OCI-M2 (cell line): ENCODE results near the gene MRPL22.
"Not testable (repeated sequence)": the region's sequence is repeated elsewhere in the genome, so short reads cannot be mapped to it uniquely, and the experiment has no call there.

Experiments used
- DNase-seq: peaks from one replicate; lab custom pipeline; 2025; ENCODE audit not compliant: unreplicated experiment; lab: John Stamatoyannopoulos, UW

MRPL22 gene

GRCh38 chr5:154939387-154939786 is 1.5 kb upstream of the MRPL22 start:
- not testable (repeated sequence) for DNase-seq

GRCh38 chr5:154940375-154940771 is 500 bp upstream of the MRPL22 start:
- DNase-seq, result no peak

GRCh38 chr5:154943527-154943926 is 2.7 kb downstream of the MRPL22 start:
- no peak for DNase-seq

GRCh38 chr5:154944716-154945115 is 3.8 kb downstream of the MRPL22 start:
- no peak for DNase-seq

GRCh38 chr5:154945695-154946301 is 4.9 kb downstream of the MRPL22 start:
- no peak for DNase-seq

GRCh38 chr5:154947778-154948177 is 6.9 kb downstream of the MRPL22 start:
- DNase-seq, result no peak

GRCh38 chr5:154948313-154948712 is 7.4 kb downstream of the MRPL22 start:
- no peak for DNase-seq

- no peak for DNase-seq
These were observed 8.9 kb downstream of the MRPL22 start for GRCh38 chr5:154949781-154950180.

GRCh38 chr5:154956712-154957111 is 15.8 kb downstream of the MRPL22 start:
- no peak for DNase-seq

- no peak for DNase-seq
These were observed 21.6 kb downstream of the MRPL22 start for GRCh38 chr5:154962494-154962893.

- DNase-seq, result no peak
These were observed 25.4 kb downstream of the MRPL22 start for GRCh38 chr5:154966081-154966841.

- no peak for DNase-seq
These were observed 26.0 kb downstream of the MRPL22 start for GRCh38 chr5:154966874-154967273.

- no peak for DNase-seq
These were observed 26.6 kb downstream of the MRPL22 start for GRCh38 chr5:154967421-154968024.

GRCh38 chr5:154968953-154969352 is 28.1 kb downstream of the MRPL22 start:
- no peak for DNase-seq

- no peak for DNase-seq
These were observed 29.9 kb downstream of the MRPL22 start for GRCh38 chr5:154970759-154971158.

- no peak for DNase-seq
These were observed 30.6 kb downstream of the MRPL22 start for GRCh38 chr5:154971501-154971900.

GRCh38 chr5:154972476-154973080 is 31.7 kb downstream of the MRPL22 start:
- no peak for DNase-seq

GRCh38 chr5:154976082-154976481 is 35.2 kb downstream of the MRPL22 start:
- DNase-seq, result not testable (repeated sequence)

GRCh38 chr5:154977409-154977808 is 36.5 kb downstream of the MRPL22 start:
- no peak for DNase-seq

- not testable (repeated sequence) for DNase-seq
These were observed 37.4 kb downstream of the MRPL22 start for GRCh38 chr5:154978294-154978693.

GRCh38 chr5:154984946-154985516 is 44.2 kb downstream of the MRPL22 start:
- no peak for DNase-seq
